ENCODE data around the gene STKLD1. TPM values are rescaled to one million over a fixed set of nuclear protein-coding genes. Genes with fewer than 3 reads are reported as not detected.

Gene STKLD1
- total RNA-seq, 2 experiments from 2014 or later, result 0.21 to 0.65 TPM

DNA sequence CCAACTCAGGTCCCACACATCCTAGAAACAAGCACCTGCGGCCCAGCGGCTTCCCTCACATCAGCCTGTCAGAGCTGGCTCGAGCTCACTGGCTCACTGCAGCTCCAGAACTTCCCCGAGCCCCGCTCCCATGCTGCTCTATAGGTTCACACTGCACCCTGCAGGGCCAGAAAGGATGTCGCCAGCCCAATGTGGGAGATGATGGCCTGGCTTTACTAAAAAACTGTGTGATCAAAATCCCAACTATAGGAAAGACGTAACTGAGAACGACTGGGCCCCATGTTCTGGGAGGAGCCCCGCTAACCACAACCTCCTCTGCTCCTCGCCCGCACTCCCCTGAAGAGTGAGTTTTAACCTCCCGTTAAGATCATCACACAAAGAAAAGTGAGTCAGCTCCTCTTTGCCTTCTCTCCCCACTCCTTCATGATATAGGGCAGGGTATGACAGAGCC, 4.9 kb upstream of the STKLD1 start:
- ChIA-PET CTCF (interaction anchor here (0.8 to 4.0 kb wide), 9 partner anchors 9 to 115 kb away, joined by 3 to 41 read pairs (median 5); partner anchors contain the start of genes MED22, RPL7A, SURF1 and SURF2), POLR2A (interaction anchor here (1.1 to 10.0 kb wide), 5 partner anchors 8 to 88 kb away, joined by 4 to 172 read pairs (median 5); partner anchors contain the start of genes CACFD1, MED22, RPL7A and SURF1)

DNA sequence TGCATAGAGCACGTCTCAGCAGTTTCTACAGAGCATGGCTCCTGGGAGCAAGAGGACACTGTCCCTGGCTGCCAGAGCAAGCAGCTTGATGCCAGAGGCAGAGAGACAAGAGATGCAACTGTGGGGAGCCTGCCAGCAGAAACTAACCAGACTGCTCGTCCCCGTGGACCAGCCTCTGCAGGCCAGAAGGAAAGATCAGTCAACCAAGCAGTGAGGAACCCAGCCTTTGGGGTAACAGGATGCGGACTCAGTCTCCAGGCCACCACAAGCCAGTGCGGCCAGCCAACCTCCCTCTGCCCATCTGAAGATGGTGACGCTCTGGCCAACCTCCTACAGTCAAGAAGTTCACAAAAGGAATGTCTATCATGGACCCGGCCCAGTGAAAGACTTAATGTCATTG, 4.0 kb upstream of the STKLD1 start:
- ChIA-PET POLR2A (interaction anchor here (0.7 to 10.0 kb wide), 5 partner anchors 9 to 45 kb away, joined by 3 to 172 read pairs (median 5); partner anchors contain the start of genes MED22, RPL7A, SURF1 and SURF2), CTCF (interaction anchor here (1.1 to 4.0 kb wide), 5 partner anchors 10 to 115 kb away, joined by 3 to 41 read pairs (median 5); partner anchors contain the start of genes MED22, RPL7A, SURF1 and SURF2)

DNA sequence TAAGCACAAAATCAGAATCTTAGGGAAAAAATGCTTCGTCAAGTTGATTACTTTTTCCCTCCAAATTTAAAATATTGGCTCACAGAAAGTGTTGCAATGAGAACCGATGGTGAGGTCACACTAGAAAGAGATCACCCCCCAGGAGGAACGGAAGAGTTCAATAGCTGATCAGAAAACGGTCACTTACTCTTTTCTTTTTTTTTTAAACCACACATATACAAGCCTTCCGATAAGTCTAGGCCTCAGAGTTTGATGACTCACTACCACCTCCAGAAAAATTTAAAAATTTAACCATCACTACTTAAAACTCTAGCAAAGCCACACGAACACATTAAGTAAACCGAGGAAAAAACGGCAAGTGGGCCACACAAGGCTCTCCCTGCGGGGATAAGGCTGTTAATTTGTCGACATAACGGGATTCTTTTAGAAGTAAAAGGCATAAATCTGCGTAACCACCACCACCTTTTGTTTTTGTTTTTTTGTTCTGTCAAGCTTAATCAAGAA, 1.5 kb upstream of the STKLD1 start:
- CTCF ChIA-PET, result interaction anchor here (0.6 to 2.2 kb wide), 7 partner anchors 17 to 226 kb away, joined by 3 to 10 read pairs (median 4); no protein-coding TSS in a partner anchor
- POLR2A ChIA-PET, result interaction anchor here (0.6 to 10.0 kb wide), 7 partner anchors 14 to 249 kb away, joined by 3 to 172 read pairs (median 7); partner anchors contain the start of genes ADAMTS13, MED22, RPL7A and SURF1

- CTCF ChIA-PET, result interaction anchor here (0.6 to 2.2 kb wide), 7 partner anchors 18 to 227 kb away, joined by 3 to 10 read pairs (median 4); no protein-coding TSS in a partner anchor
These were observed 946 bp upstream of the STKLD1 start for GRCh38 chr9:133375116-133375723.

GRCh38 chr9:133377280-133377679, 1.1 kb downstream of the STKLD1 start:
- POLR2A ChIA-PET, result interaction anchor here (1.3 to 10.0 kb wide), 2 partner anchors 23 to 28 kb away, joined by 5 to 172 read pairs; partner anchors contain the start of genes MED22 and RPL7A
- CTCF ChIA-PET, result interaction anchor here (0.8 to 1.1 kb wide), 3 partner anchors 27 to 191 kb away, joined by 3 read pairs; no protein-coding TSS in a partner anchor

More at GRCh38 chr9:133375116-133375723, 946 bp upstream of the STKLD1 start:
- POLR2A ChIA-PET, result interaction anchor here (0.8 to 10.0 kb wide), 6 partner anchors 15 to 250 kb away, joined by 4 to 172 read pairs (median 9); partner anchors contain the start of genes ADAMTS13, MED22, RPL7A and SURF1

- ChIA-PET POLR2A (no interaction called here), CTCF (no interaction called here)
These were observed 1.6 kb downstream of the STKLD1 start for GRCh38 chr9:133377721-133378216.

- ChIA-PET POLR2A (interaction anchor here (0.5 kb wide), 1 partner anchor 315 kb away, joined by 3 read pairs; no protein-coding TSS in a partner anchor), CTCF (interaction anchor here (1.0 kb wide), 1 partner anchor 100 kb away, joined by 3 read pairs; the partner anchor contains the start of gene SLC2A6)
These were observed 2.3 kb downstream of the STKLD1 start for GRCh38 chr9:133378408-133378962.

- CTCF ChIA-PET, result interaction anchor here (1.0 kb wide), 1 partner anchor 99 kb away, joined by 3 read pairs; the partner anchor contains the start of gene SLC2A6
- POLR2A ChIA-PET, result interaction anchor here (0.5 kb wide), 1 partner anchor 316 kb away, joined by 3 read pairs; no protein-coding TSS in a partner anchor
These were observed 3.3 kb downstream of the STKLD1 start for GRCh38 chr9:133379153-133380086.

DNA sequence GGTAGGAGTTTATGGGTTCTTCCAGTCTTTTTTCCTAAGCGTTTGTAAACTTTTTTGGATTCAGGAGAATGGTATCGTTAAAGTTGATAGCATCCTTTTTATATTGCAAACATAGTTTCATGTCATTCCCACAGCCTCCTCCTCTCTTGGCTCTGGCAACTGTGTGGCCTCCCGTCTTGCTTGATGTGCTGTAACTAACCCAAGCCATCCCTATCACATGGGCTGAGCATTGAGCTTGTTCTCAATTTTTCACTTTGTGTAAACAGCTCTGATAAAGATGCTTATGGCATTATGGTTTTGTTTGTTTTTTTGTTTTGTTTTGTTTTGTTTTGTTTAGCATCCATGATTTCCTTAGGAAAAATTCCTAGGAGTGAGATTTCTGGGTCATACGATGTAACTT, 4.6 kb downstream of the STKLD1 start:
- CTCF ChIA-PET, result no interaction called here
- POLR2A ChIA-PET, result interaction anchor here (0.6 to 0.7 kb wide), 2 partner anchors 652 to 929 kb away, joined by 5 to 7 read pairs; no protein-coding TSS in a partner anchor

DNA sequence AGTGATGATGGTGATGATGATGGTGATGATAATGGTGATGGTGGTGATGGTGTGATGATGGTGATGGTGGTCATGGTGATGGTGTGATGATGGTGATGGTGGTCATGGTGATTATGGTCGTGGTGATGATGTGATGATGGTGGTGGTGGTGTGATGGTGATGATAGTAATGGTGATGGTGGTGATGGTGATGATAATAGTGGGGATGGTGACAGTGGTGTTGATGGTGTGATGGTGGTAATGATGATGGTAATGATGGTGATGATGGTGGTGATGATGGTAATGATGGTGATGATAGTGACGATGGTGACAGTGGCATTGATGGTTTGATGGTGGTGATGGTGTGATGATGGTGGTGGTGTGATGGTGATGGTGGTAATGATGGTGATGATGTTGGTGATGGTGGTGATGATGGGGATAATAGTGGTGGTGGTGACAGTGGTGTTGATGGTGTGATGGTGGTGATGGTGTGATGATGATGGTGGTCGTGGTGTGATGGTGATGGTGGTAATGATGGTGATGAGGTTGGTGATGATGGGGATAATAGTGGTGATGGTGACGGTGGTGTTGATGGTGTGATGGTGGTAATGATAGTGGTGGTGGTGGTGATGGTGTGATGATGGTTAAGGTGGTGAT, 6.5 kb downstream of the STKLD1 start:
- CTCF ChIA-PET, result no interaction called here
- POLR2A ChIA-PET, result no interaction called here

DNA sequence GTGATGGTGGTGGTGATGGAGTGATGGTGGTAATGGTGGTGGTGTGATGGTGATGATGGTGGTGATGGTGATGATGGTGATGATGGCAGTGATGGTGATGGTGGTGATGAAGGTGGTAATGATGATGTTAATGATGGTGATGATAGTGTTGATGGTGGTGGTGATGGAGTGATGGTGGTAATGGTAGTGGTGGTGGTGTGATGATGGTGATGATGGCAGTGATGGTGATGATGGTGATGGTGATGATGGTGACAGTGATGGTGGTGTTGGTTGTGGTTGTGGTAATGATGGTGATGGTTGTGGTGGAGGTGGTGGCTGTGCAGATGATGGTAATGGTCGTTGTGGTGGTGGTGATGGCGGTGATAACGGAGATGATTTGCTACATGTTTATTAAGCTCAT, 7.3 kb downstream of the STKLD1 start:
- CTCF ChIA-PET, result no interaction called here
- POLR2A ChIA-PET, result no interaction called here

- POLR2A ChIA-PET, result no interaction called here
- CTCF ChIA-PET, result no interaction called here
These were observed 8.7 kb downstream of the STKLD1 start for GRCh38 chr9:133384736-133385321.

- ChIA-PET CTCF (no interaction called here), POLR2A (interaction anchor here (0.6 kb wide), 1 partner anchor 34 kb away, joined by 3 read pairs; no protein-coding TSS in a partner anchor)
These were observed 9.3 kb downstream of the STKLD1 start for GRCh38 chr9:133385452-133385851.

GRCh38 chr9:133386338-133386737, 10.2 kb downstream of the STKLD1 start:
- ChIA-PET POLR2A (no interaction called here), CTCF (no interaction called here)

DNA sequence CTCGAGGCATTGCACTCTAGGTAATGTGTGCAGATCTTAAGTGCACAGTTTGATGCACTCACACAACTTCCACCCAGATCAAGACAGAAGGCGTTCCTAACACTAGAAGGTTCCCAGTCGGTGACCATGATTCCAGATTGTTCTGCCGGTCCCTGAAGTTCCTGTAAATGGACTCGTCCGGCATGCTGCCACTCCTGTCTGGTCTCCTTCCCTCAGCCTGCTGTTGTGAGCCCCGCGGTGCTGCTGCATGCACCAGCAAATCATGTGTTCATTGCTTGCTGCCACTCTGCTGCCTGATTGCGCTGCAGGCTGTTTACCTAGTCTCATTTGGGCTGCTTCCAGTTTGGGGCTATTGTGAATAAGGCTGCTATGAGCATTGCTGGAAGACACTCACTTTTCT, 11.5 kb downstream of the STKLD1 start:
- CTCF ChIA-PET, result no interaction called here
- POLR2A ChIA-PET, result no interaction called here

- CTCF ChIA-PET, result no interaction called here
- POLR2A ChIA-PET, result no interaction called here
These were observed 12.9 kb downstream of the STKLD1 start for GRCh38 chr9:133389025-133389557.

- POLR2A ChIA-PET, result no interaction called here
- CTCF ChIA-PET, result no interaction called here
These were observed 13.4 kb downstream of the STKLD1 start for GRCh38 chr9:133389562-133389961.

DNA sequence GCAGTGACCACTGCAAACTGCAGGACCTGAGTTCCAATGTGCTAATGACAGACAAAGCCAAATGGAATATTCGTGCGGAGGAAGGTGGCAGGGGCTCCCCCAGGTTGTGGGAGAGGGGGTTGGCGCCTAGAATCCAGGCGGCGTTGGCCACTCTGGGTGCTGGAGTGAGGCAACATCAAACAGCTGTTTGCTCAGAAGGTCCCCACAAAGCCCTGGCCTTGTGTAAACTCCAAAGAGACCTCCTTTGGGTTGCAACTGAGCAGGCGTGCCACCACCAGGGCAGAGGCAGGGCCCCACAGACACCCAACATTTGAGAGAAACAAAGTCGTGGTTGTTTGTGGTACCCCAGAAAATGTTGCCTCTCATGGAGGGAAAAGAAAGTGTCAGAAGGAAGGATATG, 14.5 kb downstream of the STKLD1 start:
- ChIA-PET POLR2A (no interaction called here), CTCF (no interaction called here)

Measured in activated CD8-positive, alpha-beta memory T cell treated with anti-CD3 and anti-CD28 coated beads for 36 hours (primary cell).